HepG2 (cell line): ENCODE measurements around the gene IRS1. TPM values are rescaled to one million over a fixed set of nuclear protein-coding genes. Genes with fewer than 3 reads are reported as not detected.

Experiments used
- ATAC-seq: fragments of 200-7000 bp; cut with Tn5 transposase; 3 replicates; pipeline ENCODE4 v1.9.1; 2020; ENCODE audit warnings: mild to moderate bottlenecking, moderate library complexity
- BruUV-seq: library from RNA; stranded (reverse); fragments of 400-500 nt; replicated peaks from 2 replicates; lab custom pipeline; 2021; lab: Mats Ljungman, UMichigan
- CTCF ChIA-PET: fragments of 300-600 bp; formaldehyde crosslinking; extraction: SDS; loops from one replicate; lab custom pipeline; 2021; ENCODE audit warnings: low total read pairs, inconsistent platforms, low intra/inter-chr PET ratio; lab: Yijun Ruan, JAX
- POLR2A ChIA-PET: fragments of 350-600 bp; sonication (Branson Sonifier 250); formaldehyde crosslinking; loops from one replicate; lab custom pipeline; 2020; ENCODE audit warnings: antibody characterized with exemption, inconsistent platforms; lab: Yijun Ruan, JAX
- DNase-seq: peaks from one replicate; pipeline ENCODE4 v3.0.0-alpha.2; 2015; ENCODE audit warnings: low spot score
- FAIRE-seq: peaks from 3 replicates; lab custom pipeline; 2011; peaks lifted over from hg19 to GRCh38; lab: Jason Lieb, UNC
- H2AFZ ChIP-seq: one replicate; pipeline ENCODE4 v1.6.1; 2011; ENCODE audit warnings: low read length, inconsistent platforms
- H3K27ac ChIP-seq: fragments of 300-600 bp; 3 replicates; pipeline ENCODE4 v1.8.0; 2011; ENCODE audit warnings: mixed run types, mild to moderate bottlenecking, mixed read lengths, low read length, inconsistent platforms; ENCODE audit not compliant: insufficient read depth; ENCODE audit errors: extremely low read length
- H3K27me3 ChIP-seq, 2 experiments: fragments of 200-600 bp in 1 of 2; 2 replicates in 1 of 2; 3 replicates in 1 of 2; pipeline versions ENCODE4 v1.6.0 to v1.8.0; 2011; ENCODE audit warnings: low read length in 2 of 2, mild to moderate bottlenecking in 2 of 2, moderate library complexity in 2 of 2, inconsistent platforms in 1 of 2; ENCODE audit not compliant: insufficient read depth in 2 of 2, control insufficient read depth in 1 of 2
- H3K36me3 ChIP-seq, 2 experiments: fragments of 200-600 bp in 1 of 2; replicated peaks in 1 of 2; 2 replicates in 1 of 2; 3 replicates in 1 of 2; pipeline versions ENCODE4 v1.5.1 to v1.8.0; 2011; ENCODE audit warnings: low read length in 2 of 2, inconsistent platforms in 1 of 2; ENCODE audit not compliant: insufficient read depth in 2 of 2, control insufficient read depth in 1 of 2
- H3K4me1 ChIP-seq: 2 replicates; pipeline ENCODE4 v1.5.1; 2012; ENCODE audit warnings: low read length, inconsistent platforms; ENCODE audit not compliant: insufficient read depth
- H3K4me2 ChIP-seq: 2 replicates; pipeline ENCODE4 v1.6.0; 2011; ENCODE audit warnings: low read depth, low read length, inconsistent platforms
- H3K4me3 ChIP-seq, 3 experiments: fragments of 200-600 bp in 1 of 3; sonication (generic), shearing (Covaris generic) in 1 of 3; replicated peaks in 1 of 3; 2 replicates each; pipeline ENCODE4 v1.5.1; 2011 to 2016; ENCODE audit warnings: low read length in 3 of 3, inconsistent platforms in 2 of 3, low read depth in 2 of 3, mild to moderate bottlenecking in 2 of 3, control low read depth in 1 of 3, mixed read lengths in 1 of 3; ENCODE audit not compliant: insufficient read depth in 1 of 3
- H3K79me2 ChIP-seq: one replicate; pipeline ENCODE4 v1.6.1; 2011; ENCODE audit warnings: low read length, inconsistent platforms; ENCODE audit not compliant: insufficient read depth
- H3K9ac ChIP-seq: 2 replicates; pipeline ENCODE4 v1.6.0; 2011; ENCODE audit warnings: mild to moderate bottlenecking, low read depth, low read length, inconsistent platforms; ENCODE audit not compliant: insufficient read depth
- H3K9me3 ChIP-seq: 2 replicates; pipeline ENCODE4 v1.5.1; 2012; ENCODE audit warnings: mild to moderate bottlenecking, low read length
- H4K20me1 ChIP-seq: 2 replicates; pipeline ENCODE4 v1.6.0; 2011; ENCODE audit warnings: inconsistent platforms, mild to moderate bottlenecking, low read length, moderate library complexity; ENCODE audit not compliant: insufficient read depth
- CC2D1A ChIP-seq: sonication (generic); formaldehyde crosslinking; IDR thresholded peaks from 2 replicates; pipeline ENCODE4 v1.8.1; 2023; ENCODE audit warnings: mild to moderate bottlenecking, missing genetic modification reagents
- CREB1 ChIP-seq, 2 experiments: fragments of 450-650 bp in 1 of 2; IDR thresholded peaks; 2 replicates each; pipeline ENCODE4 v1.6.1; 2016 to 2017; ENCODE audit warnings: control low read depth in 1 of 2, mild to moderate bottlenecking in 1 of 2, missing compliant biosample characterization in 1 of 2, missing genetic modification characterization in 1 of 2
- MAFG ChIP-seq: sonication (generic); formaldehyde crosslinking; IDR thresholded peaks from 2 replicates; pipeline ENCODE4 v1.5.1; 2020; ENCODE audit warnings: mild to moderate bottlenecking, missing genetic modification reagents
- ZBTB46 ChIP-seq: sonication (generic); formaldehyde crosslinking; IDR thresholded peaks from 2 replicates; pipeline ENCODE4 v1.4.0; 2020; ENCODE audit warnings: mild to moderate bottlenecking, missing genetic modification reagents, borderline replicate concordance
- ZMAT5 ChIP-seq: sonication (generic); formaldehyde crosslinking; IDR thresholded peaks from 2 replicates; pipeline ENCODE4 v1.5.0; 2020; ENCODE audit warnings: mild to moderate bottlenecking, low read depth, missing genetic modification reagents, borderline replicate concordance
- ZNF256 ChIP-seq: sonication (generic); formaldehyde crosslinking; conservative IDR thresholded peaks from 2 replicates; pipeline ENCODE4 v1.4.0; 2020; ENCODE audit warnings: missing genetic modification reagents
- ZNF609 ChIP-seq: sonication (generic); formaldehyde crosslinking; IDR thresholded peaks from 2 replicates; pipeline ENCODE4 v1.4.0; 2020; ENCODE audit warnings: mild to moderate bottlenecking, missing genetic modification reagents, borderline replicate concordance
- WGBS: methylation state at CpG from one replicate; pipeline ENCODE4 v1.1.6; 2017; ENCODE audit warnings: low lambda C conversion rate; 5-methylcytosine and 5-hydroxymethylcytosine counted together
- in situ Hi-C: cut with HindIII; loops from 2 replicates; pipeline ENCODE4 v1.10.0; 2017; ENCODE audit warnings: low pct_unique_long_range_greater_than_20kb; ENCODE audit not compliant: extremely low pct_ligation_motif_present
- intact Hi-C: fragments of 100-400 bp; cut with micrococcal nuclease; formaldehyde crosslinking; loops from one replicate; pipeline ENCODE4 v1.10.0; 2022; ENCODE audit not compliant: unreplicated experiment
- polyA plus RNA-seq, 8 experiments: library from polyadenylated mRNA; depleted of rRNA in 3 of 8; stranded (reverse) in 7 of 8; unstranded in 1 of 8; fragments of >200 nt; fragmentation: Illumina TruSeq in 4 of 8; extraction: Trizol in 4 of 8; gene quantifications; 2 replicates each; pipeline versions ENCODE4 v1.2.1 to v1.2.3, GENCODE V29; 2011 to 2016; ENCODE audit warnings: low read depth in 4 of 8, missing spikeins in 1 of 8, mixed read lengths in 1 of 8; ENCODE audit not compliant: insufficient read depth in 1 of 8
- total RNA-seq, 5 experiments: library from RNA; depleted of rRNA; stranded (reverse); fragments of >200 nt; fragmentation: Illumina TruSeq; extraction: Trizol; gene quantifications; 2 replicates each; pipeline ENCODE4 v1.2.3, GENCODE V29; 2016; ENCODE audit warnings: low read depth in 1 of 5

IRS1 gene
- total and polyA plus RNA-seq, 2 of the 13 experiments (the other 11 are each of a cell fraction or from before 2014, with no cell fraction given), result 8.7 to 9.0 TPM

- no peaks in the 10 kb centered on the region for H3K36me3 ChIP-seq
- FAIRE-seq (no peak), ATAC-seq (no peak), DNase-seq (no peak)
- no peak for TF ChIP-seq CC2D1A
- no peak for TF ChIP-seq ZNF256 (CRISPR knock-in tag)
- TF ChIP-seq CREB1 (IDR thresholded peaks at IDR 0.05), result peak; percentile 11; the same call in 1 of the 2 replicates
- TF ChIP-seq CREB1 (CRISPR knock-in tag; IDR thresholded peaks at IDR 0.05), result no peak
- TF ChIP-seq MAFG (CRISPR knock-in tag), result no peak
- TF ChIP-seq ZNF609 (CRISPR knock-in tag), result no peak
- no peak for TF ChIP-seq ZBTB46 (CRISPR knock-in tag)
- no peak for TF ChIP-seq ZMAT5 (CRISPR knock-in tag)
- H4K20me1 ChIP-seq, result no peaks in the 10 kb centered on the region
- H3K9me3 ChIP-seq, result no peaks in the 10 kb centered on the region
- no TSS peak for BruUV-seq
- H3K27ac ChIP-seq, result no peak overlapping the region
- H3K9ac ChIP-seq, result no peak overlapping the region
- H3K27me3 ChIP-seq, result no peaks in the 10 kb centered on the region
- 32% methylated on average over 4 of the region's 4 CpGs for WGBS
- intact Hi-C loops, result no loop called here
- H3K4me3 ChIP-seq, result no peak overlapping the region
- 0 out of 2 replicates have a peak, but pooled peaks cover 5% of the 10 kb centered on the region for H3K4me1 ChIP-seq
- no peak overlapping the region for H2AFZ ChIP-seq
- CTCF ChIA-PET, result no interaction called here
- no peak overlapping the region for H3K4me2 ChIP-seq
- in situ Hi-C loops, result no loop called here
- H3K79me2 ChIP-seq, result no peaks in the 10 kb centered on the region
- POLR2A ChIA-PET, result no interaction called here
Measured at GRCh38 chr2:226831266-226831665, 31.6 kb upstream of the IRS1 start.
